Activated gamma-delta T cell (primary cell): ENCODE results near the gene CTDSP2.

ENCODE experiments used
- DNase-seq: peaks from one replicate; lab custom pipeline; 2025; lab: John Stamatoyannopoulos, UW

The CTDSP2 gene

GRCh38 chr12:57816001-57816854, 30.3 kb downstream of the CTDSP2 start:
- DNase-seq = no peak

GRCh38 chr12:57815177-57816000, 31.1 kb downstream of the CTDSP2 start:
- DNase-seq = no peak

GRCh38 chr12:57813971-57814772, 32.4 kb downstream of the CTDSP2 start:
- no peak for DNase-seq

- no peak for DNase-seq
Observed at GRCh38 chr12:57813111-57813970, 33.2 kb downstream of the CTDSP2 start.

- DNase-seq = no peak
Observed at GRCh38 chr12:57811028-57811755, 35.3 kb downstream of the CTDSP2 start.

- DNase-seq = no peak
Observed at GRCh38 chr12:57810450-57810849, 36.1 kb downstream of the CTDSP2 start.

- DNase-seq = no peak
Observed at GRCh38 chr12:57809425-57809824, 37.1 kb downstream of the CTDSP2 start.

- DNase-seq = no peak
Observed at GRCh38 chr12:57808351-57808750, 38.2 kb downstream of the CTDSP2 start.

- no peak for DNase-seq
Observed at GRCh38 chr12:57807285-57807684, 39.2 kb downstream of the CTDSP2 start.

GRCh38 chr12:57806677-57807076, 39.9 kb downstream of the CTDSP2 start:
- no peak for DNase-seq

GRCh38 chr12:57803319-57803893, 43.1 kb downstream of the CTDSP2 start:
- DNase-seq = no peak

- no peak for DNase-seq
Observed at GRCh38 chr12:57802607-57803006, 43.9 kb downstream of the CTDSP2 start.

- DNase-seq = no peak
Observed at GRCh38 chr12:57800965-57801364, 45.6 kb downstream of the CTDSP2 start.

- DNase-seq = no peak
Observed at GRCh38 chr12:57797933-57798332, 48.6 kb downstream of the CTDSP2 start.

- no peak for DNase-seq
Observed at GRCh38 chr12:57796996-57797395, 49.5 kb downstream of the CTDSP2 start.

GRCh38 chr12:57795354-57795753, 51.2 kb downstream of the CTDSP2 start:
- no peak for DNase-seq

GRCh38 chr12:57793920-57794319, 52.6 kb downstream of the CTDSP2 start:
- DNase-seq = no peak

- DNase-seq = no peak
Observed at GRCh38 chr12:57783861-57784260, 62.7 kb downstream of the CTDSP2 start.

GRCh38 chr12:57783466-57783801, 63.1 kb downstream of the CTDSP2 start:
- no peak for DNase-seq
